ENCODE data around the gene AP2A1. TPM values are rescaled to one million over a fixed set of nuclear protein-coding genes. Genes with fewer than 3 reads are reported as not detected.

Gene AP2A1
- total and polyA plus RNA-seq, 9 of the 15 experiments (the other 6 are each of a cell fraction or from before 2014, with no cell fraction given) = 0.55 to 150 (median 31.9) TPM

GRCh38 chr19:49812997-49813861, 46.4 kb downstream of the AP2A1 start, which contains the start of gene FUZ (continued):
- TF ChIP-seq AFF4 (CRISPR knock-in tag; IDR thresholded peaks at IDR 0.05) (no peak), LCOR (CRISPR knock-in tag; IDR thresholded peaks at IDR 0.05) (no peak), ETS2 (tag; IDR thresholded peaks at IDR 0.05; ENCODE audit: borderline replicate concordance, poor library complexity, severe bottlenecking) (no peak), TCF3 (CRISPR knock-in tag; IDR thresholded peaks at IDR 0.05) (no peak), ZBTB33 (CRISPR knock-in tag; IDR thresholded peaks at IDR 0.05) (peak; percentile 95), YY1 (IDR thresholded peaks at IDR 0.05; ENCODE audit: borderline replicate concordance in 1 of 3, control insufficient read depth in 1 of 3, extremely low read depth in 1 of 3, insufficient read depth in 3 of 3, insufficient read length in 1 of 3, insufficient replicate concordance in 2 of 3, low read depth in 1 of 3, low read length in 2 of 3) (peak; percentile 98 to 99 (median 99)), SNAPC5 (CRISPR knock-in tag; IDR thresholded peaks at IDR 0.05) (no peak), NCOA6 (IDR thresholded peaks at IDR 0.05) (no peak), ILK (tag; IDR thresholded peaks at IDR 0.05; ENCODE audit: borderline replicate concordance, low read depth) (no peak), SP1 (CRISPR knock-in tag; IDR thresholded peaks at IDR 0.05) (0 out of 2 replicates have a peak, but pooled peaks have one; percentile 63), ZFP1 (CRISPR knock-in tag; IDR thresholded peaks at IDR 0.05) (no peak), ESRRB (CRISPR knock-in tag; IDR thresholded peaks at IDR 0.05; ENCODE audit: borderline replicate concordance) (no peak), PTRF (tag; IDR thresholded peaks at IDR 0.05) (no peak), CREB1 (IDR thresholded peaks at IDR 0.05) (no peak), CREB1 (CRISPR knock-in tag; IDR thresholded peaks at IDR 0.05) (no peak), SRSF3 (IDR thresholded peaks at IDR 0.05; ENCODE audit: insufficient read depth, low read length) (no peak)
- TF ChIP-seq, protein P1, sequence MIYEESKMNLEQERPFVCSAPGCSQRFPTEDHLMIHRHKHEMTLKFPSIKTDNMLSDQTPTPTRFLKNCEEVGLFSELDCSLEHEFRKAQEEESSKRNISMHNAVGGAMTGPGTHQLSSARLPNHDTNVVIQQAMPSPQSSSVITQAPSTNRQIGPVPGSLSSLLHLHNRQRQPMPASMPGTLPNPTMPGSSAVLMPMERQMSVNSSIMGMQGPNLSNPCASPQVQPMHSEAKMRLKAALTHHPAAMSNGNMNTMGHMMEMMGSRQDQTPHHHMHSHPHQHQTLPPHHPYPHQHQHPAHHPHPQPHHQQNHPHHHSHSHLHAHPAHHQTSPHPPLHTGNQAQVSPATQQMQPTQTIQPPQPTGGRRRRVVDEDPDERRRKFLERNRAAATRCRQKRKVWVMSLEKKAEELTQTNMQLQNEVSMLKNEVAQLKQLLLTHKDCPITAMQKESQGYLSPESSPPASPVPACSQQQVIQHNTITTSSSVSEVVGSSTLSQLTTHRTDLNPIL (CRISPR knock-in tag; IDR thresholded peaks at IDR 0.05) = no peak
- TF ChIP-seq, protein P2, sequence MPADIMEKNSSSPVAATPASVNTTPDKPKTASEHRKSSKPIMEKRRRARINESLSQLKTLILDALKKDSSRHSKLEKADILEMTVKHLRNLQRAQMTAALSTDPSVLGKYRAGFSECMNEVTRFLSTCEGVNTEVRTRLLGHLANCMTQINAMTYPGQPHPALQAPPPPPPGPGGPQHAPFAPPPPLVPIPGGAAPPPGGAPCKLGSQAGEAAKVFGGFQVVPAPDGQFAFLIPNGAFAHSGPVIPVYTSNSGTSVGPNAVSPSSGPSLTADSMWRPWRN (IDR thresholded peaks at IDR 0.05; ENCODE audit: low read depth) = no peak
